ENCODE data around the gene IFITM5. TPM values are rescaled to one million over a fixed set of nuclear protein-coding genes. Genes with fewer than 3 reads are reported as not detected.

IFITM5 gene
- total and polyA plus RNA-seq, 9 of the 15 experiments (the other 6 are each of a cell fraction or from before 2014, with no cell fraction given), result 0.19 TPM; not detected in 8

- TF ChIP-seq, protein P1, sequence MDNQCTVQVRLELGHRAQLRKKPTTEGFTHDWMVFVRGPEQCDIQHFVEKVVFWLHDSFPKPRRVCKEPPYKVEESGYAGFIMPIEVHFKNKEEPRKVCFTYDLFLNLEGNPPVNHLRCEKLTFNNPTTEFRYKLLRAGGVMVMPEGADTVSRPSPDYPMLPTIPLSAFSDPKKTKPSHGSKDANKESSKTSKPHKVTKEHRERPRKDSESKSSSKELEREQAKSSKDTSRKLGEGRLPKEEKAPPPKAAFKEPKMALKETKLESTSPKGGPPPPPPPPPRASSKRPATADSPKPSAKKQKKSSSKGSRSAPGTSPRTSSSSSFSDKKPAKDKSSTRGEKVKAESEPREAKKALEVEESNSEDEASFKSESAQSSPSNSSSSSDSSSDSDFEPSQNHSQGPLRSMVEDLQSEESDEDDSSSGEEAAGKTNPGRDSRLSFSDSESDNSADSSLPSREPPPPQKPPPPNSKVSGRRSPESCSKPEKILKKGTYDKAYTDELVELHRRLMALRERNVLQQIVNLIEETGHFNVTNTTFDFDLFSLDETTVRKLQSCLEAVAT (IDR thresholded peaks at IDR 0.05), result no peak
- no peak for TF ChIP-seq GATA2 (CRISPR knock-in tag; IDR thresholded peaks at IDR 0.05)
- no peak for TF ChIP-seq CREM (IDR thresholded peaks at IDR 0.05; ENCODE audit: low read depth)
- TF ChIP-seq U2AF2 (optimal IDR thresholded peaks at IDR 0.05; ENCODE audit: low read depth, low read length), result no peak
- TF ChIP-seq, protein P2, sequence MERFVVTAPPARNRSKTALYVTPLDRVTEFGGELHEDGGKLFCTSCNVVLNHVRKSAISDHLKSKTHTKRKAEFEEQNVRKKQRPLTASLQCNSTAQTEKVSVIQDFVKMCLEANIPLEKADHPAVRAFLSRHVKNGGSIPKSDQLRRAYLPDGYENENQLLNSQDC (CRISPR knock-in tag; IDR thresholded peaks at IDR 0.05), result no peak
- no peak for TF ChIP-seq ELF1 (tag; IDR thresholded peaks at IDR 0.05)
- no peak for TF ChIP-seq PTRF (tag; IDR thresholded peaks at IDR 0.05)
- no peak for TF ChIP-seq RBM15 (IDR thresholded peaks at IDR 0.05; ENCODE audit: insufficient read depth, low read length)
- TF ChIP-seq CEBPB (tag; IDR thresholded peaks at IDR 0.05), result no peak
- no peak for TF ChIP-seq JUNB (CRISPR knock-in tag; conservative IDR thresholded peaks at IDR 0.05)
- no peak for TF ChIP-seq KDM2B (CRISPR knock-in tag; IDR thresholded peaks at IDR 0.05)
- no peak for TF ChIP-seq MIER1 (IDR thresholded peaks at IDR 0.05; ENCODE audit: low read depth)
- TF ChIP-seq ZNF134 (CRISPR knock-in tag; conservative IDR thresholded peaks at IDR 0.05), result no peak
- TF ChIP-seq ZNF316 (IDR thresholded peaks at IDR 0.05), result peak; percentile 26; the same call in 1 of the 2 replicates
Measured at GRCh38 chr11:255816-256215, 43.5 kb downstream of the IFITM5 start (continued).

All from K562 (cell line).